Inferior parietal cortex (tissue), 1 donor: ENCODE results near the gene OR6B1.
"Not testable (repeated sequence)": the region's sequence is repeated elsewhere in the genome, so short reads cannot be mapped to it uniquely, and the experiment has no call there.

Source experiments
- DNase-seq: peaks from one replicate; pipeline ENCODE4 v3.0.0-alpha.2; 2016; ENCODE audit errors: extremely low spot score

The OR6B1 gene

GRCh38 chr7:144038887-144039286 is 38.8 kb downstream of the OR6B1 start:
- DNase-seq: no peak

GRCh38 chr7:144048648-144049047 is 48.5 kb downstream of the OR6B1 start, which contains the start of gene OR2A5:
OR2A5 (plus strand) TSS chr7:144048948; CDS start chr7:144050402, 1,454 bp downstream.
- no peak for DNase-seq

- DNase-seq: no peak
Observed at GRCh38 chr7:144049491-144049890, 49.4 kb downstream of the OR6B1 start.

- no peak for DNase-seq
Observed at GRCh38 chr7:144050093-144050492, 50.0 kb downstream of the OR6B1 start.

- not testable (repeated sequence) for DNase-seq
Observed at GRCh38 chr7:144050884-144051283, 50.8 kb downstream of the OR6B1 start.

- DNase-seq: no peak
Observed at GRCh38 chr7:144057954-144058353, 57.8 kb downstream of the OR6B1 start.
